Measurements from ENCODE around the gene FIP1L1. TPM values are rescaled to one million over a fixed set of nuclear protein-coding genes. Genes with fewer than 3 reads are reported as not detected.
"Not testable (repeated sequence)": the region's sequence is repeated elsewhere in the genome, so short reads cannot be mapped to it uniquely, and the experiment has no call there.

FIP1L1 gene
- total RNA-seq, 5 donors from 2014 or later (not counting 1 experiment from before 2014, with no cell fraction given): 63.6 to 72.3 (median 69.7) TPM

DNA sequence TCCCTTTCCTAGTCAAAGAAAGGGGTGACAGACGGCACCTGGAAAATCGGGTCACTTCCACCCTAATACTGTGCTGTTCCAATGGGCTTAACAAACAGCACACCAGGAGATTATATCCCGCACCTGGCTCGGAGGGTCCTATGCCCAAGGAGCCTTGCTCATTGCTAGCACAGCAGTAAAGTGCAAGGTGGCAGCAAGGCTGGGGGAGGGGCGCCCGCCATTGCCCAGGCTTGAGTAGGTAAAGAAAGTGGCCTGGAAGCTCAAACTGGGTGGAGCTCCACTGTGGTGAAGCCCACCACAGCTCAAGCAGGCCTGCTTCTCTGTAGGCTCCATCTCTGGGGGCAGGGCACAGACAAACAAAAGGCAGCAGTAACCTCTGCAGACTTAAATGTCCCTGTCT, 89.1 kb downstream of the FIP1L1 start:
- H3K27ac ChIP-seq (ENCODE audit: low read length); H3K9me3 ChIP-seq; H3K36me3 ChIP-seq (ENCODE audit: control insufficient read depth in 2 of 2, extremely low read depth in 1 of 2, insufficient read depth in 1 of 2, low read length in 1 of 2); H3K4me1 ChIP-seq (ENCODE audit: control insufficient read depth in 1 of 2, extremely low read depth in 1 of 2, insufficient read depth in 2 of 2, low read length in 2 of 2); ATAC-seq (replicated peaks in 1 of 4); H3K27me3 ChIP-seq (replicated peaks in 1 of 2; ENCODE audit: control insufficient read depth in 2 of 2, extremely low read depth in 1 of 2, insufficient read depth in 2 of 2, low read length in 1 of 2); H3K4me1 Mint-ChIP-seq; H3K27me3 Mint-ChIP-seq; POLR2A ChIA-PET; H3K4me3 Mint-ChIP-seq; CTCF ChIA-PET; H3K4me3 ChIP-seq (ENCODE audit: control insufficient read depth in 1 of 2, extremely low read depth in 1 of 2, low read length in 1 of 2); H3K27ac Mint-ChIP-seq; DNase-seq: not testable (repeated sequence)
- 100% methylated on average over 6 of the region's 6 CpGs for WGBS (ENCODE audit: insufficient coverage)
- H3K9me3 Mint-ChIP-seq: peaks cover 8 to 22% (median 19%) of the 10 kb centered on the region in 3 donors
- H3K36me3 Mint-ChIP-seq: peaks cover 20% of the 10 kb centered on the region

DNA sequence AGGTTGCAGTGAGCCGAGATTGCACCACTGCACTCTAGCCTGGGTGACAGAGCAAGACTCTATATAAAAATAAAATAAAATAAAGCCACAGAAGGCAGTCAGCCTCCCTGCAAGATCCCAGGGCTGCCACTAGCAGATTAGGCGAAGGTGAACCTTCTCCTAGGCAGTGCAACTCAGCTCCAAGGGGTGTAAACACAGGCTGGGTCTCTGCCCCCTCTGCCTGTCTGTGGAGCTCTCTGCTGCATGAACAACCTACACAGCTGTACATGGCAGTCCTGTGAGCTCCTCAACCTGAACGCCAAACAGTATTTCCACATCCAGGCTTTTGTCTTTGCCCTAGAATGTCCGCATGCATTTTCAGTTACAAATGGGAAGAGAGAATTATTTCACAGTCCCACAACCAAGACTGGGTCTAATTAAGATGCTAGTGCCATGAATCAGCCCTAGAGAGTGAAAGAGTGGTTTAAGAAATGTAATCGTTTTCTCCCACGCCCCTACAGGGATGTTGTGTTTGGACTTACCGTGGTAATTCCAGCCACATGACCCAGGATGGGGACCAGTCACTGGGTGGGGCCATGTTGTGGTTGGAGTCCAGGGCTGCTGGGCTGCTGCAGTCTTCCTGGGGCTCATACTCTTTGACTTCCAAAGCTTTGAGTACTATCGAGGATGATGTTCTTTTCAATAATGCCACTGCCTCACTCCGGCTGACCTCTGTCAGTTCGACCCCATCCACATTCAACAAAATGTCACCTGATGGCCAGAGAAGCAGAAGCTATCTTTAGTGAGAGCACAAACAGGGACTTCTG, 99.0 kb downstream of the FIP1L1 start:
- no peaks in the 10 kb centered on the region for H3K36me3 ChIP-seq (ENCODE audit: control insufficient read depth in 2 of 2, extremely low read depth in 1 of 2, insufficient read depth in 1 of 2, low read length in 1 of 2)
- H3K4me3 ChIP-seq (ENCODE audit: control insufficient read depth in 1 of 2, extremely low read depth in 1 of 2, low read length in 1 of 2): no peak overlapping the region
- ATAC-seq (replicated peaks in 1 of 4): no peak
- WGBS (ENCODE audit: insufficient coverage): 94% methylated on average over 6 of the region's 10 CpGs
- POLR2A ChIA-PET: no interaction called here
- Mint-ChIP-seq H3K36me3 (no peaks in the 10 kb centered on the region), H3K27me3 (peaks cover 1 to 5% of the 10 kb centered on the region in 2 donors), H3K4me1 (no peaks in the 10 kb centered on the region), H3K9me3 (peaks cover 9 to 12% (median 11%) of the 10 kb centered on the region in 3 donors), H3K4me3 (no peak overlapping the region), H3K27ac (no peak overlapping the region)
- CTCF ChIA-PET: no interaction called here
- peaks cover 0 to under 1% of the 10 kb centered on the region in 2 experiments for H3K27me3 ChIP-seq (replicated peaks in 1 of 2; ENCODE audit: control insufficient read depth in 2 of 2, extremely low read depth in 1 of 2, insufficient read depth in 2 of 2, low read length in 1 of 2)
- no peak for DNase-seq
- H3K4me1 ChIP-seq (ENCODE audit: control insufficient read depth in 1 of 2, extremely low read depth in 1 of 2, insufficient read depth in 2 of 2, low read length in 2 of 2): no peaks in the 10 kb centered on the region
- H3K9me3 ChIP-seq: no peaks in the 10 kb centered on the region
- H3K27ac ChIP-seq (ENCODE audit: low read length): no peak overlapping the region

DNA sequence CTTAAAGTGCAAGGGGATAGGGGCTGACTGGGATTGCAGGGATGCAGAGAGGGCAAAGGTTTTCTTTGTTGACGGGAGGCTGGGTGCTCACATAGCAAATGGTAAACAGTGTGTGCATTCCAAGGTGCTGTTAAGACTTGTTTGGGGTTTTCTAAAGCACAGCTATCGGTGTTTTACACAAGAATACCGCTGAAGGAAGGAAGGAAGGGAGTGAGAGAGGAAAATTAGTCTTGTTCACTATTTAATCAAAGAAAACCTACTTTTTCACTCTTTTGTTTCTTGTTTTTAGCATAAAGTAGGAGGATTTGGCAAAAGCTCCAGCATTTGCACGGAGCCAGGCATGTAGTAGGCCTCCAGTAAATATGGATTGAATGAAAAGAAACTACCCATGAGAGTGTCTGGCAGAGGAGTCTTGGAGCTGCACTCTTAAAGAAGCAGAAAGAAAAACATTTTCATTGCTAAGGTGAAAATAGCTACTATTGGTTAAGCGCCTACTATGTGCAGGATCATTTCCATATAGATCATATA, 99.7 kb downstream of the FIP1L1 start:
- no peaks in the 10 kb centered on the region for H3K4me1 ChIP-seq (ENCODE audit: control insufficient read depth in 1 of 2, extremely low read depth in 1 of 2, insufficient read depth in 2 of 2, low read length in 2 of 2)
- no peak for DNase-seq
- H3K27me3 ChIP-seq (replicated peaks in 1 of 2; ENCODE audit: control insufficient read depth in 2 of 2, extremely low read depth in 1 of 2, insufficient read depth in 2 of 2, low read length in 1 of 2): peaks cover 0 to 3% of the 10 kb centered on the region in 2 experiments
- 87% methylated on average over 2 of the region's 5 CpGs for whole genome bisulfite sequencing (ENCODE audit: insufficient coverage)
- Mint-ChIP-seq H3K27ac (no peak overlapping the region), H3K4me1 (no peaks in the 10 kb centered on the region), H3K9me3 (peaks cover 9 to 12% (median 11%) of the 10 kb centered on the region in 3 donors), H3K4me3 (no peak overlapping the region), H3K27me3 (peaks cover 6 to 8% of the 10 kb centered on the region in 2 donors), H3K36me3 (no peaks in the 10 kb centered on the region)
- H3K27ac ChIP-seq (ENCODE audit: low read length): no peak overlapping the region
- no peaks in the 10 kb centered on the region for H3K36me3 ChIP-seq (ENCODE audit: control insufficient read depth in 2 of 2, extremely low read depth in 1 of 2, insufficient read depth in 1 of 2, low read length in 1 of 2)
- no peaks in the 10 kb centered on the region for H3K9me3 ChIP-seq
- H3K4me3 ChIP-seq (ENCODE audit: control insufficient read depth in 1 of 2, extremely low read depth in 1 of 2, low read length in 1 of 2): no peak overlapping the region
- CTCF ChIA-PET: no interaction called here
- ATAC-seq (replicated peaks in 1 of 4): no peak
- POLR2A ChIA-PET: no interaction called here

DNA sequence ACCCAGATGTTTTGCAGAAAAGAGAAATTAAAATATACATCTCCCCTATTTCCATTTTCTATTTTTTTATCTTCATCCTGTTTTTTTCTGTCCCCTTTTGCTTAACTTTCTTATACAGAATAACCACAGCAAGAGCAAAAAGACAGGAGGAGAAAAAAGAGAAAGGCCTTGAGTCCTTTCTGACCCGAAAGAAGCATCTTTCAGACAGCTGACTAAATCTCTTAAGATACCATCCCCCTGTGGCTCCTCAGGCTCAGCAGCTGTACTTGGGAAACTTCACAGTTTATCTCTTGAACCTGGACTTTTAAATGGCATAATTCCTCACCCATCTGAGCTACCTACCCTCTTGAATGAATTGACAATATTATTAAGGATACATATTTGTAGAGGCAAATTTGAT, 100.2 kb downstream of the FIP1L1 start:
- H3K27ac ChIP-seq (ENCODE audit: low read length): no peak overlapping the region
- DNase-seq (no peak), ATAC-seq (replicated peaks in 1 of 4) (no peak)
- peaks cover 7 to 10% of the 10 kb centered on the region in 2 donors for H3K27me3 Mint-ChIP-seq
- no peaks in the 10 kb centered on the region for H3K9me3 ChIP-seq
- H3K27me3 ChIP-seq (replicated peaks in 1 of 2; ENCODE audit: control insufficient read depth in 2 of 2, extremely low read depth in 1 of 2, insufficient read depth in 2 of 2, low read length in 1 of 2): peaks cover 0 to 3% of the 10 kb centered on the region in 2 experiments
- H3K4me3 Mint-ChIP-seq: no peak overlapping the region
- no peaks in the 10 kb centered on the region for H3K36me3 ChIP-seq (ENCODE audit: control insufficient read depth in 2 of 2, extremely low read depth in 1 of 2, insufficient read depth in 1 of 2, low read length in 1 of 2)
- ChIA-PET POLR2A (interaction anchor here in 1 of 2 donors (0.5 kb wide), 1 partner anchor 557 kb away, joined by 4 read pairs; no protein-coding TSS in a partner anchor), CTCF (no interaction called here)
- H3K27ac Mint-ChIP-seq: no peak overlapping the region
- H3K4me1 Mint-ChIP-seq: no peaks in the 10 kb centered on the region
- WGBS (ENCODE audit: insufficient coverage): no CpG with 5 or more reads among the region's 1 CpG
- no peaks in the 10 kb centered on the region for H3K4me1 ChIP-seq (ENCODE audit: control insufficient read depth in 1 of 2, extremely low read depth in 1 of 2, insufficient read depth in 2 of 2, low read length in 2 of 2)
- peaks cover 7 to 10% (median 10%) of the 10 kb centered on the region in 3 donors for H3K9me3 Mint-ChIP-seq
- H3K4me3 ChIP-seq (ENCODE audit: control insufficient read depth in 1 of 2, extremely low read depth in 1 of 2, low read length in 1 of 2): no peak overlapping the region
- H3K36me3 Mint-ChIP-seq: no peaks in the 10 kb centered on the region

DNA sequence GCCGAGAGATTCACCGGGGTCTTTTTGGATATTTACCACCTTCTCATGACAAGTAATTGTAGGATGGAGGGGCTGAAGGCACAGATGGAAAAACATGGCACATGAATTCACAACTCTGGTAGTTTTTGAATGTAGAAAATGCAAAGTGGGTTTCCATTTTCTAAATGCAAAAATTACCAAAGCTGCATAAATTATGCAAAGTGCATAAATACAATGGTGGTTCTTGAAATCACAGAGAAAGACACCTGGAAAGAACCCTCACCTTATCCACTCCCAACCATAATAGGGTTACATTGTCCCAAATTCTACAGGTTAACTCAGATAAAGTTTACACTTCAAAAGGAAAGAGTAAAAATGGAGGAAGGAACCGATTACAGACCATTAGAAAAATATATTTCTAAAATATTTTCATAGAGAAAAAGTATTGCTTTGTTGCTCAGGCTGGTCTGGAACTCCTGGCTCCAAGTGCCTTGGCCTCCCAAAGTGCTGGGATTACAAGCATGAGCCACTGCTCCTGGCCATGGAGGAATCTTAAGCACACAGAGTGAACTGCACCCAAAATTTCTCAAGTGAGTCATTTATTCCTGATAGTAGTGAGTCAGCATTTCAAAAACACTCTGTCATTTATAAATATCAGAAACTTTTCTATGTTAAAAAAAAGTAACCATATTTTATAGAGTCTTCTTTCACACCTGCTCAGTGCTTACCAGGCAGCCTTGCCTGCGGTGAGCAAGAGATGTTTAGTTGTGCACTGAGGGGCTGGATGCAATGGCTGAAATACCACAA, 101.4 kb downstream of the FIP1L1 start:
- H3K9me3 Mint-ChIP-seq: peaks cover 0 to 3% (median 0%) of the 10 kb centered on the region in 3 donors
- WGBS (ENCODE audit: insufficient coverage): no CpG with 5 or more reads among the region's 4 CpGs
- Histone ChIP-seq H3K36me3 (ENCODE audit: control insufficient read depth in 2 of 2, extremely low read depth in 1 of 2, insufficient read depth in 1 of 2, low read length in 1 of 2) (no peaks in the 10 kb centered on the region), H3K27me3 (replicated peaks in 1 of 2; ENCODE audit: control insufficient read depth in 2 of 2, extremely low read depth in 1 of 2, insufficient read depth in 2 of 2, low read length in 1 of 2) (peaks cover 0 to 3% of the 10 kb centered on the region in 2 experiments), H3K4me3 (ENCODE audit: control insufficient read depth in 1 of 2, extremely low read depth in 1 of 2, low read length in 1 of 2) (no peak overlapping the region), H3K4me1 (ENCODE audit: control insufficient read depth in 1 of 2, extremely low read depth in 1 of 2, insufficient read depth in 2 of 2, low read length in 2 of 2) (no peaks in the 10 kb centered on the region), H3K9me3 (no peaks in the 10 kb centered on the region), H3K27ac (ENCODE audit: low read length) (no peak overlapping the region)
- ChIA-PET CTCF (no interaction called here), POLR2A (interaction anchor here in 1 of 2 donors (0.5 kb wide), 1 partner anchor 84 kb away, joined by 4 read pairs; no protein-coding TSS in a partner anchor)
- no peak overlapping the region for H3K4me3 Mint-ChIP-seq
- DNase-seq (no peak), ATAC-seq (replicated peaks in 1 of 4) (no peak)
- peaks cover 12 to 17% of the 10 kb centered on the region in 2 donors for H3K27me3 Mint-ChIP-seq
- H3K36me3 Mint-ChIP-seq: no peaks in the 10 kb centered on the region
- H3K4me1 Mint-ChIP-seq: no peaks in the 10 kb centered on the region
- no peak overlapping the region for H3K27ac Mint-ChIP-seq

DNA sequence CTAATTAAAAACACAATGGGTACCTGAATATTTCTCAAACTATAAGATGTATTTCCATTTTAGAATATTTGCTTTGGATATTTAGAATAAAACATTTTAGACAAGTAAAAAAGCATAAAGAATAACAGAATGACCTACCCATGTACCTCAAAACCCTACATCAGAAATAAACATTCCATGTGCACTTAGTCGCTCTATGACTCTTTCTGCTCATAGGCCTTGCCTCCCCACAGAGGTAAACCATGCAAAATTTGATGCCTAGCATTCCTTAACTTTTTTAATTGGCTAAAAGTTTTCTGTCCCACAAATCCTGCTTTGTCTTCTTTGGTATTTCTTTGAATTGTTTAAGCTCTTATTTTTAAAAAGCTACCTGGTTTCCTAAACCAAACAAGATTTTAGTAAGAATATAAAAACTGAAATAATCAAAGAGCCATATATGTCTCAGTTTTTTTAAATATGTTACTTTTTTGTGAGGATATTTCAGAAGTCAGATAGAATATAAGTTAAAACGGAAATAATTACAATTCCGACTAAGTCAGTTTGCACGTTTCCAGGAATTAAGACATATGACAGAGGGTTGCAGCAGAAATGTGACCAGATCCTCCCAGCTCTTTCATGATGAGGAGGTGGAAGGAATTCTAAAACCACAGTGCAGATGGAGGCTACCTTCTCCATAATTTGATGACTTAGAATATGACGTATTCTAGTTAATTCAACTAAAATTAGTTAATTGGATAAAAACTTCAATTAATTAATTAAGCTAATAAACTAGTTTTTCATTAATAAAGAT, 102.5 kb downstream of the FIP1L1 start:
- H3K27me3 ChIP-seq (replicated peaks in 1 of 2; ENCODE audit: control insufficient read depth in 2 of 2, extremely low read depth in 1 of 2, insufficient read depth in 2 of 2, low read length in 1 of 2): peaks cover 0 to 3% of the 10 kb centered on the region in 2 experiments
- WGBS (ENCODE audit: insufficient coverage): 71% methylated on average over 1 of the region's 5 CpGs
- POLR2A ChIA-PET: no interaction called here
- Mint-ChIP-seq H3K9me3 (peaks cover 0 to 3% (median 3%) of the 10 kb centered on the region in 3 donors), H3K27me3 (peaks cover 16 to 17% of the 10 kb centered on the region in 2 donors), H3K4me3 (no peak overlapping the region), H3K36me3 (no peaks in the 10 kb centered on the region), H3K4me1 (no peaks in the 10 kb centered on the region), H3K27ac (no peak overlapping the region)
- ATAC-seq (replicated peaks in 1 of 4) (no peak), DNase-seq (no peak)
- H3K9me3 ChIP-seq: no peaks in the 10 kb centered on the region
- H3K36me3 ChIP-seq (ENCODE audit: control insufficient read depth in 2 of 2, extremely low read depth in 1 of 2, insufficient read depth in 1 of 2, low read length in 1 of 2): no peaks in the 10 kb centered on the region
- H3K4me1 ChIP-seq (ENCODE audit: control insufficient read depth in 1 of 2, extremely low read depth in 1 of 2, insufficient read depth in 2 of 2, low read length in 2 of 2): no peaks in the 10 kb centered on the region
- H3K4me3 ChIP-seq (ENCODE audit: control insufficient read depth in 1 of 2, extremely low read depth in 1 of 2, low read length in 1 of 2): no peak overlapping the region
- H3K27ac ChIP-seq (ENCODE audit: low read length): no peak overlapping the region
- CTCF ChIA-PET: no interaction called here

Data from T-cell (primary cell).